AG09309 (cell line): Measurements from ENCODE around the gene SLCO2B1.
A peak's percentile ranks its signal among the peaks of the same experiment; 100 is the strongest.

Source experiments
- DNase-seq: peaks from one replicate; pipeline ENCODE4 v3.0.0-alpha.2; 2010; ENCODE audit warnings: low read depth
- H3K4me3 ChIP-seq: 2 replicates; pipeline ENCODE4 v1.5.1; 2011; ENCODE audit warnings: mild to moderate bottlenecking, low read depth, low read length, moderate library complexity; ENCODE audit not compliant: control insufficient read depth
- CTCF ChIP-seq: IDR thresholded peaks from 2 replicates; pipeline ENCODE4 v1.5.1; 2011; ENCODE audit warnings: mild to moderate bottlenecking, low read depth, low read length, inconsistent platforms; ENCODE audit not compliant: insufficient read depth, control insufficient read depth; ENCODE audit errors: missing control alignments

Gene SLCO2B1

DNA sequence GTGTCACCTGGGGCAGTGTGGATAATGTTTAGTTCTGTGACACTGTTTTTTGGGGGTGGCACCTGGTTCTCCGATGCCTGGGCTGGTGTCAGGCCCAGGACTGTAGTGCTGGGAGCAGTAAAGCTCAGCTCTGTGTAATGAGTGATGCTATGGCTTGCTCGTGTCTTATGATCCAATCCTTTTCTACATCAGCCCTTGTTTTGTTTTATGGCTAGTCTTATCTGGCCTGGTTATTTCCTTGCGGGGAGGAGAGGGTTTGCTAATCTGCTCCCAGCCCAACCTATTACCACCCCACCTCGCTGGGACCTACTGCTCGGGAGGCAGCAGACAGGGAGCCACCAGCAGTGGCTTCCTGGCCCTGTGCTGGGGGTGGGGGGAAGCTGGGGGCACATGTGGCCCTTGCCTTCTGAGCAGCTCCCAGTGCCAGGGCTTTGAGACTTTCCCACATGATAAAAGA lies 54.7 kb downstream of the SLCO2B1 start:
- no peak overlapping the region for H3K4me3 ChIP-seq
- no peak for DNase-seq
- TF ChIP-seq CTCF, result no peak

- DNase-seq, result no peak
- H3K4me3 ChIP-seq, result no peak overlapping the region
- no peak for TF ChIP-seq CTCF
Measured at GRCh38 chr11:75208446-75208845, 57.5 kb downstream of the SLCO2B1 start.

DNA sequence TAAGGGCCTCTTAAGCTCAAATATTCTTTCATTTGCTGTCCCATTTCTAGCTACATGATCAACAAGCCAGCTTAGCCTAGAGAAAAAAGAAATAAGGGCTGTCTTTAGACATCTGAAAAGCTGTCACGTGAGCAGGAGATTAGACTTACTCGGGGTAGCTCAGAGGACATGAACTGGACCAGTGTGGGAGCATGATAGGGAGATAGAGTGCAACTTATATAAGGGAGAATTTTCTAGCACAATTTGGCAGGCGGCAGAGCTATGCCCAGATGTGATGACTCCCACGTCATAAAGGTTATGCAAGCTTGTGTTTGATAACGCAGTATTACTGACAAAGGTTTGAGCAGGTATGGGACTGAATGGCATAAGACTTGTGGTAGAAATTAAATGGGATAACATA lies 61.5 kb downstream of the SLCO2B1 start:
- no peak for TF ChIP-seq CTCF
- DNase-seq, result no peak
- H3K4me3 ChIP-seq, result no peak overlapping the region

- TF ChIP-seq CTCF, result peak; percentile 48
- no peak overlapping the region for H3K4me3 ChIP-seq
- peak; percentile 11 for DNase-seq
Measured at GRCh38 chr11:75214411-75214821, 63.5 kb downstream of the SLCO2B1 start.

GRCh38 chr11:75214843-75215242 lies 63.9 kb downstream of the SLCO2B1 start:
- TF ChIP-seq CTCF, result no peak
- no peak for DNase-seq
- H3K4me3 ChIP-seq, result no peak overlapping the region

- DNase-seq, result no peak
- no peak overlapping the region for H3K4me3 ChIP-seq
- TF ChIP-seq CTCF, result no peak
Measured at GRCh38 chr11:75219869-75220268, 69.0 kb downstream of the SLCO2B1 start.
